Prostate gland (tissue), 2 donors: ENCODE results near the gene CLEC9A. TPM values are rescaled to one million over a fixed set of nuclear protein-coding genes. Genes with fewer than 3 reads are reported as not detected.

ENCODE experiments used
- DNase-seq: peaks from one replicate; pipeline ENCODE4 v3.0.0-alpha.2; 2019; ENCODE audit warnings: low spot score
- H3K27ac ChIP-seq, 2 donors: fragments of 200-600 bp; sonication (generic); 2 replicates each; pipeline ENCODE4 v1.5.1; 2017 to 2019
- H3K27me3 ChIP-seq: fragments of 200-600 bp; sonication (generic); replicated peaks from 2 replicates; pipeline ENCODE4 v1.5.1; 2019; ENCODE audit not compliant: insufficient read depth
- H3K36me3 ChIP-seq, 2 donors: fragments of 200-600 bp; sonication (generic); 1 replicate in 1 of 2; 2 replicates in 1 of 2; pipeline versions ENCODE4 v1.5.1 to v1.8.1; 2017 to 2019
- H3K4me1 ChIP-seq: fragments of 200-600 bp; sonication (generic); replicated peaks from 2 replicates; pipeline ENCODE4 v1.5.1; 2019
- H3K4me3 ChIP-seq, 2 donors: fragments of 200-600 bp; sonication (generic); 2 replicates each; pipeline ENCODE4 v1.5.1; 2017 to 2019
- H3K9me3 ChIP-seq: fragments of 200-600 bp; sonication (generic); 2 replicates; pipeline ENCODE4 v1.5.1; 2017
- CTCF ChIP-seq, 4 experiments: fragments of 200-600 bp in 2 of 4; fragments of 450-650 bp in 2 of 4; sonication (generic) in 2 of 4; IDR thresholded peaks; 1 replicate in 3 of 4; 2 replicates in 1 of 4; pipeline ENCODE4 v1.5.1; 2016 to 2019; ENCODE audit warnings: antibody characterized with exemption in 4 of 4, mild to moderate bottlenecking in 2 of 4, moderate library complexity in 2 of 4
- POLR2A ChIP-seq: fragments of 450-650 bp; IDR thresholded peaks from one replicate; pipeline ENCODE4 v1.6.1; 2016; ENCODE audit warnings: antibody characterized with exemption, mild to moderate bottlenecking
- POLR2AphosphoS5 ChIP-seq: sonication (generic); formaldehyde crosslinking; IDR thresholded peaks from one replicate; pipeline ENCODE4 v1.6.1; 2017; ENCODE audit warnings: antibody characterized with exemption
- WGBS: methylation state at CpG from one replicate; pipeline ENCODE4 v1.1.5; 2018; 5-methylcytosine and 5-hydroxymethylcytosine counted together
- intact Hi-C: fragments of 100-400 bp; cut with DNase I; formaldehyde crosslinking; loops from one replicate; pipeline ENCODE4 v1.14.2; 2022
- total RNA-seq, 2 donors: library from RNA; depleted of rRNA; stranded (reverse); fragments of >200 nt; gene quantifications; one replicate each; pipeline ENCODE4 v1.1.0, GENCODE V29; 2016

CLEC9A gene
- total RNA-seq, 2 donors from 2014 or later: 0.32 TPM; not detected in 1

GRCh38 chr12:10098791-10099190, 68.3 kb downstream of the CLEC9A start, which contains the start of gene CLEC1A:
Gene CLEC1A, minus strand, starts transcription at chr12:10098985. Its CDS starts 63 bp downstream, at chr12:10098922.
- no peaks in the 10 kb centered on the region for H3K9me3 ChIP-seq
- no peaks in the 10 kb centered on the region for H3K36me3 ChIP-seq
- H3K4me1 ChIP-seq: no peaks in the 10 kb centered on the region
- intact Hi-C loops: no loop called here
- no peak for DNase-seq
- WGBS: 39% methylated on average over 10 of the region's 10 CpGs
- no peak for TF ChIP-seq CTCF (IDR thresholded peaks at IDR 0.05)
- TF ChIP-seq POLR2A: no peak
- peak; percentile 22 for TF ChIP-seq POLR2AphosphoS5
- H3K27me3 ChIP-seq: no peaks in the 10 kb centered on the region
- no peak within 1 kb of the TSS for H3K4me3 ChIP-seq
- H3K27ac ChIP-seq: peak within 1 kb of the TSS in 1 of 2 donors; percentile 48

GRCh38 chr12:10101042-10101579, 70.6 kb downstream of the CLEC9A start:
- WGBS: 11% methylated on average over 5 of the region's 5 CpGs
- Histone ChIP-seq H3K4me3 (no peak overlapping the region), H3K27me3 (no peaks in the 10 kb centered on the region), H3K27ac (peak overlapping the region in 1 of 2 donors; percentile 38), H3K9me3 (no peaks in the 10 kb centered on the region), H3K36me3 (no peaks in the 10 kb centered on the region), H3K4me1 (no peaks in the 10 kb centered on the region)
- intact Hi-C loops: no loop called here
- DNase-seq: peak; percentile 55
- TF ChIP-seq POLR2AphosphoS5 (peak; percentile 49), CTCF (IDR thresholded peaks at IDR 0.05) (no peak)

GRCh38 chr12:10101648-10102220, 71.3 kb downstream of the CLEC9A start:
- intact Hi-C loops: no loop called here

GRCh38 chr12:10102322-10102721, 71.8 kb downstream of the CLEC9A start:
- DNase-seq: no peak
- Histone ChIP-seq H3K36me3 (no peaks in the 10 kb centered on the region), H3K9me3 (no peaks in the 10 kb centered on the region), H3K27ac (no peak overlapping the region), H3K27me3 (no peaks in the 10 kb centered on the region), H3K4me3 (no peak overlapping the region), H3K4me1 (no peaks in the 10 kb centered on the region)
- intact Hi-C loops: no loop called here
- WGBS: 45% methylated on average over 2 of the region's 2 CpGs
- TF ChIP-seq CTCF (IDR thresholded peaks at IDR 0.05) (no peak), POLR2AphosphoS5 (no peak), POLR2A (no peak)

More at GRCh38 chr12:10101648-10102220, 71.3 kb downstream of the CLEC9A start:
- H3K27ac ChIP-seq: no peak overlapping the region
- 95% methylated on average over 1 of the region's 1 CpG for WGBS
- no peaks in the 10 kb centered on the region for H3K36me3 ChIP-seq
- no peaks in the 10 kb centered on the region for H3K4me1 ChIP-seq
- H3K9me3 ChIP-seq: no peaks in the 10 kb centered on the region
- TF ChIP-seq CTCF (IDR thresholded peaks at IDR 0.05) (no peak), POLR2A (no peak), POLR2AphosphoS5 (no peak)
- no peak overlapping the region for H3K4me3 ChIP-seq
- DNase-seq: no peak
- H3K27me3 ChIP-seq: no peaks in the 10 kb centered on the region

GRCh38 chr12:10110256-10110844, 79.9 kb downstream of the CLEC9A start:
- no peaks in the 10 kb centered on the region for H3K9me3 ChIP-seq
- no peak overlapping the region for H3K27ac ChIP-seq
- no peaks in the 10 kb centered on the region for H3K27me3 ChIP-seq
- no peak for DNase-seq
- intact Hi-C loops: no loop called here
- H3K36me3 ChIP-seq: no peaks in the 10 kb centered on the region
- no peaks in the 10 kb centered on the region for H3K4me1 ChIP-seq
- 93% methylated on average over 2 of the region's 2 CpGs for WGBS
- no peak overlapping the region for H3K4me3 ChIP-seq
- TF ChIP-seq POLR2A (no peak), POLR2AphosphoS5 (no peak), CTCF (IDR thresholded peaks at IDR 0.05) (no peak)
